ENCODE data around the gene RUNX1. TPM values are rescaled to one million over a fixed set of nuclear protein-coding genes. Genes with fewer than 3 reads are reported as not detected.

Gene RUNX1
- total RNA-seq, 1 experiment from 2014 or later: 95.4 TPM

GRCh38 chr21:35020902-35021301 lies 28.2 kb downstream of the RUNX1 start:
- Mint-ChIP-seq H3K4me1 (ENCODE audit: low read depth, unreplicated experiment) (peaks cover 39% of the 10 kb centered on the region), H3K27ac (ENCODE audit: unreplicated experiment) (no peak overlapping the region), H3K9me3 (ENCODE audit: low read depth, unreplicated experiment) (no peaks in the 10 kb centered on the region), H3K27me3 (ENCODE audit: unreplicated experiment) (no peaks in the 10 kb centered on the region), H3K36me3 (ENCODE audit: insufficient read depth, unreplicated experiment) (no peaks in the 10 kb centered on the region), H3K4me3 (ENCODE audit: low read depth, unreplicated experiment) (no peak overlapping the region)
- intact Hi-C loops (cut with micrococcal nuclease; ENCODE audit: unreplicated experiment): no loop called here
- BruUV-seq (replicated peaks): no TSS peak
- CTCF ChIA-PET: interaction anchor here (0.5 to 1.5 kb wide), 3 partner anchors 27 to 1576 kb away, joined by 4 to 12 read pairs (median 7); no protein-coding TSS in a partner anchor
- no peak for DNase-seq
- TF ChIP-seq, protein P1, sequence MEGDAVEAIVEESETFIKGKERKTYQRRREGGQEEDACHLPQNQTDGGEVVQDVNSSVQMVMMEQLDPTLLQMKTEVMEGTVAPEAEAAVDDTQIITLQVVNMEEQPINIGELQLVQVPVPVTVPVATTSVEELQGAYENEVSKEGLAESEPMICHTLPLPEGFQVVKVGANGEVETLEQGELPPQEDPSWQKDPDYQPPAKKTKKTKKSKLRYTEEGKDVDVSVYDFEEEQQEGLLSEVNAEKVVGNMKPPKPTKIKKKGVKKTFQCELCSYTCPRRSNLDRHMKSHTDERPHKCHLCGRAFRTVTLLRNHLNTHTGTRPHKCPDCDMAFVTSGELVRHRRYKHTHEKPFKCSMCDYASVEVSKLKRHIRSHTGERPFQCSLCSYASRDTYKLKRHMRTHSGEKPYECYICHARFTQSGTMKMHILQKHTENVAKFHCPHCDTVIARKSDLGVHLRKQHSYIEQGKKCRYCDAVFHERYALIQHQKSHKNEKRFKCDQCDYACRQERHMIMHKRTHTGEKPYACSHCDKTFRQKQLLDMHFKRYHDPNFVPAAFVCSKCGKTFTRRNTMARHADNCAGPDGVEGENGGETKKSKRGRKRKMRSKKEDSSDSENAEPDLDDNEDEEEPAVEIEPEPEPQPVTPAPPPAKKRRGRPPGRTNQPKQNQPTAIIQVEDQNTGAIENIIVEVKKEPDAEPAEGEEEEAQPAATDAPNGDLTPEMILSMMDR (IDR thresholded peaks at IDR 0.05; ENCODE audit: unreplicated experiment): no peak

GRCh38 chr21:35020436-35020835 lies 28.7 kb downstream of the RUNX1 start:
- CTCF ChIA-PET: interaction anchor here (0.5 to 1.5 kb wide), 3 partner anchors 27 to 1575 kb away, joined by 4 to 12 read pairs (median 7); no protein-coding TSS in a partner anchor

GRCh38 chr21:35019631-35020032 lies 29.5 kb downstream of the RUNX1 start:
- intact Hi-C loops (cut with micrococcal nuclease; ENCODE audit: unreplicated experiment): no loop called here
- Mint-ChIP-seq H3K4me1 (ENCODE audit: low read depth, unreplicated experiment) (peaks cover 52% of the 10 kb centered on the region), H3K36me3 (ENCODE audit: insufficient read depth, unreplicated experiment) (no peaks in the 10 kb centered on the region), H3K4me3 (ENCODE audit: low read depth, unreplicated experiment) (no peak overlapping the region), H3K9me3 (ENCODE audit: low read depth, unreplicated experiment) (peaks cover 3% of the 10 kb centered on the region), H3K27me3 (ENCODE audit: unreplicated experiment) (no peaks in the 10 kb centered on the region), H3K27ac (ENCODE audit: unreplicated experiment) (peak overlapping the region; percentile 42)
- TF ChIP-seq, protein P1 (IDR thresholded peaks at IDR 0.05; ENCODE audit: unreplicated experiment): no peak
- peak; percentile 67 for DNase-seq
- BruUV-seq (replicated peaks): no TSS peak
- CTCF ChIA-PET: interaction anchor here (1.0 to 1.1 kb wide), 2 partner anchors 36 to 130 kb away, joined by 3 to 4 read pairs; no protein-coding TSS in a partner anchor

More at GRCh38 chr21:35020436-35020835, 28.7 kb downstream of the RUNX1 start:
- H3K4me1 Mint-ChIP-seq (ENCODE audit: low read depth, unreplicated experiment): peaks cover 44% of the 10 kb centered on the region
- intact Hi-C loops (cut with micrococcal nuclease; ENCODE audit: unreplicated experiment): no loop called here
- no peak overlapping the region for H3K4me3 Mint-ChIP-seq (ENCODE audit: low read depth, unreplicated experiment)
- H3K36me3 Mint-ChIP-seq (ENCODE audit: insufficient read depth, unreplicated experiment): no peaks in the 10 kb centered on the region
- DNase-seq: no peak
- H3K27ac Mint-ChIP-seq (ENCODE audit: unreplicated experiment): no peak overlapping the region
- peaks cover under 1% of the 10 kb centered on the region for H3K9me3 Mint-ChIP-seq (ENCODE audit: low read depth, unreplicated experiment)
- no TSS peak for BruUV-seq (replicated peaks)
- TF ChIP-seq, protein P1 (IDR thresholded peaks at IDR 0.05; ENCODE audit: unreplicated experiment): no peak
- no peaks in the 10 kb centered on the region for H3K27me3 Mint-ChIP-seq (ENCODE audit: unreplicated experiment)

DNA sequence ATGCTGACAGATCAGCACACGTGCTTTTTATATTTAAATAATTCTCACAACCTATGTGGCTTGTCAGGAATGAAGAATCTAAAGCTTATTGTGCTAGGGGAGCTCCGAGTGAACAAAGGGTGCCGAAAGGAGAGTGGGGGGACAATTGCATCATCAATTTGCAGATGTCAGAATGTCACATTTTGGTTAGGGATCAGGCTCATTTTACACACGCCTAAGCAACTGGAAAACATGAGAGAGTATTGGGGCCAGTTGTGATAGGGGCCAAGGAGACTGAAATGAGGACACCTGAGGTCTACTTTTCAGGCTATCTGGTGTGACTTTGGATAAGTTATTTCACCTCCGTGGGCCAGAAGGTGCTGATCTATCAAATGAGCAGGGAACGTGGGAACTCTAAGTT lies 31.8 kb downstream of the RUNX1 start:
- DNase-seq: no peak
- Mint-ChIP-seq H3K27me3 (ENCODE audit: unreplicated experiment) (no peaks in the 10 kb centered on the region), H3K4me1 (ENCODE audit: low read depth, unreplicated experiment) (peaks cover 57% of the 10 kb centered on the region), H3K9me3 (ENCODE audit: low read depth, unreplicated experiment) (peaks cover 3% of the 10 kb centered on the region), H3K36me3 (ENCODE audit: insufficient read depth, unreplicated experiment) (no peaks in the 10 kb centered on the region), H3K27ac (ENCODE audit: unreplicated experiment) (no peak overlapping the region), H3K4me3 (ENCODE audit: low read depth, unreplicated experiment) (no peak overlapping the region)
- CTCF ChIA-PET: no interaction called here
- BruUV-seq (replicated peaks): no TSS peak
- intact Hi-C loops (cut with micrococcal nuclease; ENCODE audit: unreplicated experiment): no loop called here
- TF ChIP-seq, protein P1 (IDR thresholded peaks at IDR 0.05; ENCODE audit: unreplicated experiment): no peak
